Measurements from ENCODE around the gene NAPEPLD.
"Not testable (repeated sequence)": the region's sequence is repeated elsewhere in the genome, so short reads cannot be mapped to it uniquely, and the experiment has no call there.

The NAPEPLD gene

DNA sequence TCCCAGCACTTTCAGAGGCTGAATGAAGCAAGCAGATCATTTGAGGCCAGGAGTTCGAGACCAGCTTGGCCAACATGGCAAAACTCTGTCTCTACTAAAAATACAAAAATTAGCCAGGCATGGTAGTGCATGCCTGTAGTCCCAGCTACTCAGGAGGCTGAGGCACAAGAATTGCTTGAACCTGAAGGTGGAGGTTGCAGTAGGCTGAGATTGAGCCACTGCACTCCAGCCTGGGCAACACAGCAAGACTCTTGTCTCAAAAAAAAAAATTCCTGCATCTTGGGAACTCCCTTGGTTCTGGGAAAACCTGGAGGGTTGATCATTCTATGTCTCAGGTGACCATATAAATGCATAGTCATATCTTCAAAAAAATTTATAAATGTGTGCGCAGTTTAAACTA is 4.1 kb downstream of the NAPEPLD start:
- DNase-seq, ATAC-seq: not testable (repeated sequence)

DNA sequence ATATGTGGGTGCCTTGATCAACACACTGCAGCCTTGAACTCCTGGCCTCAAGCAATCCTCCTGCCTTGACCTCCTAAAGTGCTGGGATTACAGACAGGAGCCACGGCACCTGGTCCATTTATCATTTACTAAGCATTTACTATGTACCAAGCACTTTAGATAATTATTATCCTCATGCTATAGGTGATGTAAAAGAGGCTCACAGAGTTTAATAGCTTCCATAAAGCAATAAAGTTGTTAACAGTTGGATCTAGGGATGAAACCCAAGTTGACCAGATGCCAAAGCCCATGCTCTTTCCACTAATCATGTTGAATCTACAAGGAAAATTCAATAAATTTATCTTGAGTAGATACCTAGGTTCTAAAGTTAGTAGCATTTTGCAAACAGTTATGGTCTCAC is 5.0 kb downstream of the NAPEPLD start:
- ATAC-seq (no peak), DNase-seq (no peak)

DNA sequence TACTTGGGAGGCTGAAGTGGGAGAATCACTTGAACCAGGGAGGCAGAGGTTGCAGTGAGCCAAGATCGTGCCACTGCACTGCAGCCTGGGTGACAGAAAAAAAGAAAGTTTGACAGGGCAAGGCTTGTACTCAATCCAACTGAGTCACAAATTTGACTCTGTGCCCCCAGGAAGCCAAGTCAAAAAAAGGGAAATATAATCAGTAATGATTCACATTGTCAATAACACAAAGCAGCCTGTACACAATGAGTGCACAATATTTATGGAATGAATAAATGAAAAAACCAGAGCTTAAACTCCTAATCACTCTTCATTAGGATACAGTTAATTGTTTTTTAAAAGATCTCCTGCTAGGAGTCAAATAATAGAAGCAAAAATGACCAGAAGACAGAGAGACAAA is 6.4 kb downstream of the NAPEPLD start:
- no peak for ATAC-seq
- DNase-seq, result no peak

DNA sequence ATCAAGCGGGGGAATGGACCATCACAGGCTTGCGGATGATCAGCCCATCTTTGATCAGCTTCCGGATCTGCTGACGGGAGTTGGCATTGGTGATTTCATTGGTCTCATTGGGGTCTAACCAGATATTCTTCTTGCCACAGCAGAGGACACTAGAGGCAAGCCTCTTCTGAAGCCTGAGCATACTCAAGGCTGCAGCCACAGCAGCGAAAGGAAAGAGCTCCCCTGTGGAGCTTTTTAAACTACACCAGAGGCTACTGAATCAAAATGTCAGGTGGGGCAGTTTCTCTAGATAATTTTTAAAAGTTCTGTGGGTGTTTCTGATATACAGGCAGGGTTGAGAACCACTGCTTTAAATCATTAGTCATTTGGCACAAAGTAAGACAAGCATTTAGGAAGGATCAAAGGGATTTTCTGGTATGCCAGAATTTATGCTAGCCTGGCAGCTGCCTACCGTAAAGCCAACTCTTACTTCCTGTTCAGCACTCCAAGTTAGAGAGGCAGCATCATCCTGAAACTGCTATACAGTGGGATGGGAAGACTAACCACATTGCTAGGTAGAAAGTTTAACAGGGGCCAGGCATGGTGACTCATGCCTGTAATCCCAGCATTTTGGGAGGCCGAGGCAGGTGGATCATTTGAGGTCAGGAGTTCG is 7.0 kb downstream of the NAPEPLD start:
- ATAC-seq (no peak), DNase-seq (no peak)

DNA sequence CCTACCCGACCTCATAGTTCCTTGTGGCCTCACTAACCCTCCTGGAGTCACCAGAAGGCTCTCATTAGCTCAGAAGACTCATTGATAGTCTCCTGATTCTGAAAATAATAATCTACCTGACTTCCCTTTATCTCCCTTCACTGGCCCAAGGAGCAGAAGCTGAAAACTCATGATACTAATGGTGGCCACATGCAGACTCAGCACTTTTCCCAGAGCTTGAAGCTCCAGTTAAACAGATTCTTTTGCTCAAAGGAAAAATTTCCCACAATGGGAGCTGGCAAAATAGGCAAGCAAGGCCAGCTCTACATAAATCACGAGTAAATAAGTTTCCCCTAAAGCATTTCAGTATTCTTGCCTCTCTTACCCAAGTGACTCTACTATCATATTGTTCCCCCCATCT is 8.2 kb downstream of the NAPEPLD start:
- DNase-seq (no peak), ATAC-seq (no peak)

DNA sequence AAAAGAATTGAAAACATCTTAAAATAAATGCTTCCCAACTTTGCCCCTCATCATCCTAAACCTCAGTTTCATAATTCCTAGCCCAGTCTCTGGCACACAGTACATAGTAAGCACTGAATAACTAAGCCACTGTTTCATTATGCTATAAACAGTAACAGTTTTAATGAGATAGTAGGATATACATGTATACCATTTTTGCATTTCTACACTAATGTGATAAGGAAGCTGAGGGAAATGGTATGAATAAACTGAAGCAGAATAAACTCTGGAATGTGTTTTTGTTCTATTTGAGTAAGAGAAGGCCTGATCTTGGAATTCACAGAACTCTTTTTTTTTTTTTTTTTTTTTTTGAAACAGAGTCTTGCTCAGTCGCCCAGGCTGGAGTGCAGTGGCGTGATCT is 8.8 kb downstream of the NAPEPLD start:
- DNase-seq (no peak), ATAC-seq (no peak)

DNA sequence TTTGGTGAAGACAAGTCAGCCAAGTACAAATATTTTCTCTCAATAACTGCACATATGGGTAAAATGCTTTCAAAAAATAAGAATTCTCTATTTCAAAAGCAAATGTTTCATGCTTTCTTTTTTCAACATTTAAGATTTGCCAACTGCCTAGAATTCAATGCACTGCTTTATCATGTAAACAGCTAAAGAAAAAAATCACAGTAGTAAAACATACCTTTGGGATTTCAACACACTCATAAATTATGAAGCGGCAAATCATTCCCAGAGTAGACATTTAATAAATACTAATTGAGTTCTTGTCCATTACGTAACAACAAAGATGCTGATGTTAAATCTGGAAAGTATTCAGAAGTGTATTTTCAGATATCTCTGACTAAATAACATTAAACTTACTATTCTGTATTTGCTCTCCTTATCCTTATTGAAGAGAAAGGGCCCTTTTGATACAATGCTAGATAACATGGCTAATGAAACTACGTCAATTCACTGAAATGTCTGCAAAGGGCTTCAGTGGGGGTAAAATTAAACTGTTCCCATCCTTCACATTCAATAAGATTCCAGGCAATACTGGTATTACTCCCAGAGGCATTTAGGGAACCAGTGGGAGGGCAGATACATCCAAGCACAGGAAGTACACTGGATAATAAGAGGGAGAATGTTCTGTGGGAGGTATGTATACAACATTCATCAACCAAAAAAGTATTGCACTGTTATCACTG is 13.9 kb downstream of the NAPEPLD start:
- DNase-seq, result no peak
- no peak for ATAC-seq

DNA sequence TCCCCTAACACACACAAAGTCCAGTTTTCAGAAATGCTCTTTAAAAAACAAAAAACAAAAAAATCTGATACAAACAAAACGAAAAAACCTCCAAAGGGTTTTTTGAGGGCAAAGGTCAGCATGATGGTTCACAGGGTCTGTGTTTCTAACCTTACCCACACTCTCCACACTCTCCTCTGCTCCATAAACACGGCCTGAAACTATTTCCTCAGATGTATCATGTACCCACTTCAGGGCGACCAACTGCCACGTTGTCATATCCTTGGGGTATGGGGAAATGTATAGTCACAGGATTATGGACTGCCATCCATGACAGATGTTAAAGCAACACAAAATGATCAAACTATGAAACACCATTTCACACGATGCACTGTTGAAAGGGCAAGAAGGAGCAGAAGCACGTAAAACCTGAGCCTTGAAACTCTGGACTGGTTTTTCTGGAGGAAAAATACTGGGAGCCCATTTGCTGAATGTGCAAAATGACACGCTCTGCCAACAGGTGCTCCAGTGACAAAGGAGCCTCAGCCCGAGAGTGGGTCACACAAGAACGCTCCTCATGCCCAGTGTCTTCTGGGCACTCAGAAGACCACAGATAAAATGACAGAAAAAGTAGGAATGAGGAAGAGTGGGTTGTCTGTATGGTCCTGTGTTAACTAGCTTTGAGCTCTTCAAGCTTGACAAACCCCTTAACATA is 15.8 kb downstream of the NAPEPLD start:
- DNase-seq, result no peak
- no peak for ATAC-seq

DNA sequence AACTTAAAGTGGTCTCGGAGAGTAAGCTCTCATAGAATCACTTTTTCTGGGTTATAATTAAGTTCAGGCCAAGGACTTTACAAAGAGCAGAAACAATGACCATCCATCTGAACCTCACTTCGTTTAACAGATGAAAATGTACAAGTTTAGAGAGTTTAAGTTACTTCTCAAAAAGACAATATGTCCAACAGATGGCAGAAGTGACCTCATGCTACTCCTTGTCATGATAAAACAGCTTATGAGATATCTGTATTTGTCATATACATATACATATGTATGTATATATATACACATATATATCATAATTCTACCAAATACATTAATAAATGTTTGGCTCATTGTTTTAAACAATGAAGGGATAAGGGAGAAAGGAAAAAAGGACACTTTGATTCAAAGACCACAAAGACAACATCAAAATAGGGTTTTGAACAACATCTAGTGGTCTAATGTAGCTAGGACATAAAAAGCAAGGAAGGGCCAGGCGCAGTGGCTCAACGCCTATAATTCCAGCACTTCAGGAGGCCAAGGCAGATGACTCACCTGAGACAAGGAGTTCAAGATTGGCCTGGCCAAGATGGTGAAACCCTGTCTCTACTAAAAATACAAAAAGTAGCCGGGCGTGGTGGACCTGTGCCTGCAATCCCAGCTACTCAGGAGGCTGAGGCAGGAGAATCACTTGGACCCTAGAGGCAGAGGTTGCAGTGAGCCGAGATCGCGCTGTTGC is 17.8 kb downstream of the NAPEPLD start:
- ATAC-seq (no peak), DNase-seq (no peak)

DNA sequence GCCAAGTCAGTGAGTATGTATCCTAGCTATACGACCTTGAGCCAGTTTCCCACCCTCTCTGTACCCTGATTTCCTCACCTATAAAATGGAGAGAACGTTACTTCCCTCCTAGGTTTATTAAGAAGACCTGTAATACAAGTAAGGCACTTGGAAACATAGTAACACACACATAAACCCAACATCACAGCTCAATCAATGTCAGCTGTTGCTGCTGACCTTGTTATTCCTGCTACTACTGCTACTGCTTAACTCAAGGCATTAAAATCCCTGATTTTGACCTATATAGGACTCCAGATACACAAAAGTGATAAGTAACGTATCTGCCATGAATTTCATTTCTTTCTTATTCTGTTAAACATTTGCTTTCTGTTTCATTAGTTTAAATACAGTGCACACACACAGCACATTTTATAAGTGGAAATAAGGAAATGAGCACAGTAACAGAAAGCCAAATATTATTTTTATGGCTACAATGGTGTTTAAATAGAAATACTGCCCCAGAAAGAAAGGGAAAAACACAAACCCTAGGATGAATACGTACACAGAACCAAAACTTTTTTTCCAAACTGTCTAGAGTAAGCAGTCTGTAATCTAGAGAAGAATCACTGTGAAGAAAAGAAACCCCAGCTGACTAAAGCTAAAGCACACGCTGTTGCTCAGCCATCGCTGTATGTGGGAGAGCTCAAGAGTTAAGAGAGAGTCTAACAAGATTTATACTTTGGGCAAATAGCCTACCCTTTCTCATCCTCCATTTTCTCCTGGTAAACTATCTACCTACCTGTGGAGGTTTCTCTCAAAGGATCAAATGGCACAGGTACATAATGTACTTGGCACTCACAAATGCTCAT is 19.0 kb downstream of the NAPEPLD start:
- DNase-seq (no peak), ATAC-seq (no peak)

DNA sequence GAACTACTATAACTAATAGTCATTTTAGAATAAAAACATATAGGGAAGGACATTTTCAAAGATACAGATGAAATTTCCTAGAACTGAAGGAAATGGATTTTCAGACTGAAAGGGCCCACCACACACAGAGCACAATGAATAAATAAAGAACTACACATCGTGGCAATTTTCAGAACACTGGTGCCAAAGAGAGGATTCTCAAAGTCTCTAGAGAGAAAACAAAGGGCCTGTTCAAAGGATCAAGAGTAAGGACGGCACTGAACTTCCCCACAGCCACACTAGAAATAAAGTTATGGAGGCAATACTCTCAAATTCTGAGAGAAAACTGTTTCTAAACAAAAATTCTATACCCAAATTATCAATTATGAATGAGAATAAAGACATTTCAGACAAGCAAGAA is 21.9 kb downstream of the NAPEPLD start:
- ATAC-seq, result no peak
- no peak for DNase-seq

DNA sequence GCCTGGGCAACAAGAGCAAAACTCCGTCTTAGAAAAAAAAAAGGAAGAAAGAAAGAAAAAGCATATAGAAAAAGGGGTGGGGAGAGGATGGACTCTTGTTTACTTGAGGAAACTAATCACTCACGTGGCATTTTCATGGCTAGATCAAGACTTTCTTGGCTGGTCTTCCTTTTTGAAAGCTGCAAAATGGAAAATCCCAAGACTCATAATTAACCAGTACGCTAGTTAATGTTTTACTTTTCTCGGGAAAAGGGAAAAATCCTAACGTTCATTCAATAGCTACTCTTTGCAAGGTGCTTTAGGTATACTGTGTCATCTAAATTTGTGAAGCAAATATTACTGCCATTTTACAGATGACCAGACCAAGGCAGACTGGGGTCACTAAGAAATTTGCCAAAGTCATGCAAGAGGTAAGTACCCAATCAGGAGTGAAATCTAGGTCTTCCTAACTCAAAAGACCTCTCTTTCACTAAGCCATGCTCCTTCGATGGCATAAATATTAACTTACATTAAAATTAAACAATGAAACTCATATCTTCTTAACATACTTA is 24.4 kb downstream of the NAPEPLD start:
- no peak for ATAC-seq

DNA sequence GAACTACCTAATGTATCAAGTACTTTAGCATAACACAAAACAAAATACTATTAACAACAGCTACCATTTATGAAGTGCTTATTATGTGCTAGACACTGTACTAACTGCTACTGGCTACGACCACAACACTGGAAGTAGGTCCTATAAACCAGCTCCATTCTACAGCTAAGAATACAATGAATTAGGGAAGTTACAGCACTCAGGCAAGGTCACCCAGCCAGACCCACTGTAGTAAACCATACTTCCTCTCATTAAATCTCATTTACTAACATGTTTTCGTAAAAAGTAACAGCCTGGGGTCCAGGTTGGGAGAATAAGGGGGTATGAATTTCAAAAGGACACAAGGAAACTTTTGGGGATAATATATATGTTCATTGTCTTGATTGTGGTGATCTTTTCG is 25.4 kb downstream of the NAPEPLD start:
- no peak for DNase-seq
- ATAC-seq, result no peak

More for the DNA sequence above, 24.4 kb downstream of the NAPEPLD start:
- no peak for DNase-seq

DNA sequence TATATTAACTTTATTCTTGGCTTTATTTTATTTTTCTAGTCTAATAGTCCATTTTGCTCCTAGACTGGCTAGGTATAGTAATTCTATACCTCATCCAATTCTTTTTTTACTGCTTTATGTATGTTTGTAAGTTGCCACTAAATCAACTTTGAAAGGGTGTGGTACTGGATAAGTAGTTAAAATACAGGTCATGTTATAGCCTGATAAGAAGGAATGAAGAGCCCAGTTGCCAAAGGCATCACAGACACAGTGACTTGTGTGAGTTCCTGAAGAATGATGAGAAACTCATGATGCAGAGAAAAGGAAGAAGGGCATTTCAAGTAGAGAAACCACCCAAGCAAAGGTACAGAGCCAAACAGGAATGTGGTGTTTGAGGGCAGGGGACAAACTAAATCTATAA is 27.3 kb downstream of the NAPEPLD start:
- DNase-seq, result no peak
- no peak for ATAC-seq

DNA sequence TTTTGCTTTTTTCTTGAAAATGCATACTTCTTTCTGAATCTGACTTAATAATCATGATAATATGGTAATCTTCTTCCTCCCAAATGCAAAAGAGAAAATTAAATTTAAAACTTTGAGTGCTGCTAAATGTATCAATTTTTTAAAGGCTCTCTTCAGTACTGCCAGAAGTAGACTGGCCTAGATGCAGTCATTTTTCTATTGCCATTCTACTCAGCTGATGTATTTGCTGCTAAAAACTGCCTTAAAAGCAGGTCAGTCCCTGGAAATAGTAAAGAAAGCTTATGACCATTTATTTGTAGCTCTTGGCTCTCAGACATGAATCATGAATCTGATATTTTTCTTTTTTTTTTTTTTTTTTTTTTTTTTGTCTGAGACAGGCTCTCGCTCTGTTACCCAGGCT is 28.5 kb downstream of the NAPEPLD start:
- DNase-seq (no peak), ATAC-seq (no peak)

DNA sequence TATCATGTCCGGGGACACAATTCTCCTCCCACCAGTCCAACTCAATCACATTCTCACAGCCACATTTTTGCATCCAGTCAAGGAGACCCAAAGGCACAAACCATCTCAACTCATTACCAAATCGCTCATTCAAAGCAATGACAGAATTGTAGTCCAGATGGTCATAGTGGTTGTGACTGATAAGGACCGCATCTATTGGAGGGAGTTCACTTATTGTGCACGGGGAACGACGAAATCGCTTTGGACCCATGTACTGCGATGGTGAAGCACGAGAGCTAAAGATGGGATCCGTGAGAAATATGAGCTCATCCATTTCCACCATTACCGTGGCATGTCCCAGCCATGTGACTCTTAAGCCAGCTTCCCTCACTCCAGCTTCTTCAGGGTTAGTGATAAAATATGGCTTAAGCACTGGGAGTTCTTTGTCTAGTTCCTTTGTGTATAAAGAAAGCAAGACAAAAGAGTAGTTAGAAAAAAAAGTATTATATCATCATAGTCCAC is 29.1 kb downstream of the NAPEPLD start:
- no peak for ATAC-seq

DNA sequence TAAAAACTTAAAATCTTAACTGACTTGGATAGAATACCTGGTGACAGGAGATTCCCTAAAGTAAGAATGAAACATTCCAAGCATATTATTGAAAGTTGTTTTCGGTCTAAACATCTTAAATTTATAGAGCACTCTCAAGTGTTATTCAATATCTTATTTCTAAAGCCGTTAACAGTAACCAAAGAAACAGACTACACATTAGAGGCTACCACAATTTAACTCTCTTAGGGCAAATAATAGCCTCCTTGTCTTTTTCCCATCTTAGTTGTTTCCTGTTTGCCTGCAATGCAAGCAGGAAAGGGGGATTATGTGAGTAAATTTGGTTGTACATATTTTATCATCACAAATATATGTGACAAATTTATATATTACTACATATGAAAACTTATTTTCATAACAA is 31.4 kb downstream of the NAPEPLD start:
- ATAC-seq, result no peak

More for the DNA sequence above, 29.1 kb downstream of the NAPEPLD start:
- no peak for DNase-seq

DNA sequence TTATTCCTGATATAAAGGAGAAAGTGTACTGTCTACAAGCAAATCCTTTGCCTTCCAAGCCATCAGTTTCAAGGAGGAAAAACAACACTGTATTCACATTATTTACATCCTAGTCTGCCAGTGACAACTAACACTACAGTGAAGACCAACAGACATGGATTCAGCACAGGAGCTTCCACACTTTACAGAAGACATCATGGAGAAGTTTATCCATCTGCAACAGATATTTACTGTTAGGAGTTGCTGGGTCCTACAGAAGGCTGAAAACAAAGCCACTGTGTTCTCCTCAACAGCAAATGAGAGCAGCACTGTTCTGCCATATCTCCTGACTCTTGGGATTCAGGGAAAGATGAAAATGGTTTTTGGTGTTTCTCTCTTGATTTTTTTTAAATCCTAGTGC is 31.9 kb downstream of the NAPEPLD start:
- DNase-seq, result no peak
- no peak for ATAC-seq

More for the DNA sequence above, 31.4 kb downstream of the NAPEPLD start:
- no peak for DNase-seq

DNA sequence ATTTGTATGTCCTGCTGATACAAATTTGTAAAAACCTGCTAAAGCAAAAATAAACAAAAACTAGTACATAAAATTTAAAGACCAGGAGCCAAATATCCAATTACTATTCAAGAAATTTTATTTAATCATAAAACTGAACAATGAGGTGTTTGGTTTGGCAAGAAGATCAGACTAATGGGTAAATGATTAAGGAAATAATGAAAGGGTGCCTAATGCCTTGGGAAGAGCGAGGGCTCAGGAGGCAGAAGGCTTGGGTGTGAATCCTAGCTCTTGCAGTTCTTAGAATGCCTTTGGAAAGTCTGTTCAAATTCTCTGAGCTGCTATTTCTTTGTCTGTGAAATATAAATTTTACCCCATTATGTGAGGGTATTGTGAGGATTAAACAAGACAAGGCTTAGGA is 32.4 kb downstream of the NAPEPLD start:
- DNase-seq (no peak), ATAC-seq (no peak)

DNA sequence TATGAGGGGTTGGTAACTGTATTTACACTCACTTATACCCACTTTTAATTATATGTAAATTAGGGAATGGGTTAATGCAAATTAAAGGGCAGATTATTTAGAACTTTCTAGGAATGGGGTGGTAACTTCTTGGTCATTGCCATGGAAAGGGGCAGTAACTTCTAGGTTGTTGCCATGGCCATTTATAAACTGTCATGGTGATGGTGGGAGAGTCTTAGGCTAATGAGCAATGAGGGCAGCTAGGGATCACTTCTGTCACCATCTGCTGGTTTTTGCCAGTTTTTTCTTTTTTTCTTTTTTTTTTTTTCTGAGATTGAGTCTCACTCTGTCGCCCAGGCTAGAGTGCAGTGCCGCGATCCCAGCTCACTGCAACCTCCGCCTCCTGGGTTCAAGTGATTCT is 33.1 kb downstream of the NAPEPLD start:
- DNase-seq (no peak), ATAC-seq (no peak)

DNA sequence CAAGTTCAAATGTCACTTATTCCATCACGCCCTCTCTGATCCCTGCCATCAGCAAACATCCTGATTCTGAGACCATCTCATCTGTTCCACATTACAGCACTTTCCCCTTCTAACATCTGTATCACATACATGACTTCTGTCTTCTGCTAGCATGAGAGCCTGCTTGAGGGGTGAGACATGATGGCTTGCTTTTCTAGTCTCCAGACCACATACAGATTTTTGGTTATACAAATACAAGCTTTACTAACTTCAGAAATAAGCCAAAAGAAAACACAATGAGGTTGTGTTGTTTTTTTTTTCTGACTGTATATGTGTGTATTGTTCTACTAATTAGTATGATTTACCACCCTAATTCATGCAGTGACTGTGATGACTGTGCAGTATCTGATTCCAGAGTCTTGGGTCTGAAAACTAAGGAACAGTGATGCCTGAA is 34.3 kb downstream of the NAPEPLD start:
- no peak for ATAC-seq
- no peak for DNase-seq
